Ovary (tissue), 9 donors: ENCODE measurements around the gene FOXP1. TPM values are rescaled to one million over a fixed set of nuclear protein-coding genes. Genes with fewer than 3 reads are reported as not detected.

ENCODE experiments used
- DNase-seq, 5 donors: peaks; one replicate each; pipeline ENCODE4 v3.0.0-alpha.2; 2019 to 2020
- H3K27ac ChIP-seq, 2 donors: fragments of 200-600 bp; one replicate each; pipeline versions ENCODE4 v1.5.1 to v1.8.0; 2019 to 2022
- H3K27me3 ChIP-seq: fragments of 200-600 bp; one replicate; pipeline ENCODE4 v1.8.0; 2022
- H3K36me3 ChIP-seq: fragments of 200-600 bp; sonication (generic); one replicate; pipeline ENCODE4 v1.5.1; 2019
- H3K4me1 ChIP-seq: one replicate; pipeline ENCODE4 v1.8.1; 2013; ENCODE audit warnings: mild to moderate bottlenecking, moderate library complexity; ENCODE audit not compliant: insufficient read depth
- H3K4me3 ChIP-seq: fragments of 200-600 bp; sonication (generic); one replicate; pipeline ENCODE4 v1.5.1; 2017
- H3K9me3 ChIP-seq, 2 donors: fragments of 200-600 bp in 1 of 2; sonication (generic) in 1 of 2; one replicate each; pipeline versions ENCODE4 v1.5.1 to v1.8.1; 2013 to 2019; ENCODE audit warnings: mild to moderate bottlenecking in 1 of 2, moderate library complexity in 1 of 2
- EP300 ChIP-seq: sonication (generic); formaldehyde crosslinking; IDR thresholded peaks from one replicate; pipeline ENCODE4 v1.6.1; 2017; ENCODE audit warnings: antibody characterized with exemption
- POLR2A ChIP-seq: fragments of 450-650 bp; IDR thresholded peaks from one replicate; pipeline ENCODE4 v1.6.1; 2017; ENCODE audit warnings: antibody characterized with exemption, mild to moderate bottlenecking, moderate library complexity
- WGBS, 3 donors: extraction: QIAGEN DNeasy Blood & Tissue Kit in 1 of 3; methylation state at CpG; one replicate each; pipeline versions ENCODE4 v1.1.5 to v1.1.7; 2013 to 2017; 5-methylcytosine and 5-hydroxymethylcytosine counted together
- intact Hi-C, 4 donors: fragments of 100-400 bp; cut with DNase I; formaldehyde crosslinking; loops; one replicate each; pipeline versions ENCODE4 v1.11.0 to v1.15.1; 2022 to 2023
- polyA plus RNA-seq, 2 donors: library from polyadenylated mRNA; stranded (reverse); fragments of 200-250 nt in 1 of 2; fragments of 350-450 nt in 1 of 2; fragmentation: Illumina TruSeq in 1 of 2; extraction: RNeasy Lipid Tissue Mini Kit (QIAGEN cat#74804) in 1 of 2; gene quantifications; one replicate each; pipeline ENCODE4 v1.2.3, GENCODE V29; 2013 to 2014
- total RNA-seq, 7 donors: library from RNA; depleted of rRNA in 2 of 7; stranded (reverse); fragments of >200 nt in 2 of 7; fragmentation: NEBNext Ultra II Directional in 3 of 7; extraction: Animal tissue kit (Norgen Biotek cat#: 25700) in 3 of 7; gene quantifications; one replicate each; pipeline versions ENCODE4 v1.1.0 to v1.2.4, GENCODE V29; 2016 to 2023
- TF ChIP-seq, protein P1 (sequence below), 3 donors: fragments of 450-650 bp in 2 of 3; fragments of 200-600 bp in 1 of 3; IDR thresholded peaks; one replicate each; pipeline versions ENCODE4 v1.5.1 to v1.8.0; 2016 to 2022; ENCODE audit warnings: antibody characterized with exemption in 3 of 3, mild to moderate bottlenecking in 1 of 3
- donor health status: DM: no; HTN: no; CAD: no; lungs with moderate emphysema.
- donor health status: DM: no; HTN: no; CAD: no.
- donor health status: Bipolar disorder and iron deficiency.
- donor health status: DM: yes; HTN: yes; CAD: no.
- donor health status: DM: no; HTN: no; CAD: no.
- donor health status: DM: yes; HTN: yes; CAD: no.

Gene FOXP1
- total and polyA plus RNA-seq, 9 donors, result 31.7 to 126 (median 114) TPM

GRCh38 chr3:71421475-71421819, 162.1 kb downstream of the FOXP1 start:
- TF ChIP-seq POLR2A (no peak), EP300 (no peak)
- TF ChIP-seq, protein P1, sequence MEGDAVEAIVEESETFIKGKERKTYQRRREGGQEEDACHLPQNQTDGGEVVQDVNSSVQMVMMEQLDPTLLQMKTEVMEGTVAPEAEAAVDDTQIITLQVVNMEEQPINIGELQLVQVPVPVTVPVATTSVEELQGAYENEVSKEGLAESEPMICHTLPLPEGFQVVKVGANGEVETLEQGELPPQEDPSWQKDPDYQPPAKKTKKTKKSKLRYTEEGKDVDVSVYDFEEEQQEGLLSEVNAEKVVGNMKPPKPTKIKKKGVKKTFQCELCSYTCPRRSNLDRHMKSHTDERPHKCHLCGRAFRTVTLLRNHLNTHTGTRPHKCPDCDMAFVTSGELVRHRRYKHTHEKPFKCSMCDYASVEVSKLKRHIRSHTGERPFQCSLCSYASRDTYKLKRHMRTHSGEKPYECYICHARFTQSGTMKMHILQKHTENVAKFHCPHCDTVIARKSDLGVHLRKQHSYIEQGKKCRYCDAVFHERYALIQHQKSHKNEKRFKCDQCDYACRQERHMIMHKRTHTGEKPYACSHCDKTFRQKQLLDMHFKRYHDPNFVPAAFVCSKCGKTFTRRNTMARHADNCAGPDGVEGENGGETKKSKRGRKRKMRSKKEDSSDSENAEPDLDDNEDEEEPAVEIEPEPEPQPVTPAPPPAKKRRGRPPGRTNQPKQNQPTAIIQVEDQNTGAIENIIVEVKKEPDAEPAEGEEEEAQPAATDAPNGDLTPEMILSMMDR (IDR thresholded peaks at IDR 0.05), result no peak
- no peak overlapping the region for H3K4me3 ChIP-seq
- 97 to 98% (median 97%) methylated on average over 4 of the region's 4 CpGs for WGBS, 3 donors
- H3K9me3 ChIP-seq, result no peaks in the 10 kb centered on the region
- no peaks in the 10 kb centered on the region for H3K27me3 ChIP-seq
- H3K27ac ChIP-seq, result no peak overlapping the region
- no peak for DNase-seq
- H3K36me3 ChIP-seq, result no peaks in the 10 kb centered on the region
- intact Hi-C loops, result no loop called here
- no peaks in the 10 kb centered on the region for H3K4me1 ChIP-seq

GRCh38 chr3:71419369-71419768, 164.2 kb downstream of the FOXP1 start:
- H3K4me1 ChIP-seq, result no peaks in the 10 kb centered on the region
- H3K4me3 ChIP-seq, result no peak overlapping the region
- TF ChIP-seq, protein P1 (IDR thresholded peaks at IDR 0.05), result no peak
- no peak for TF ChIP-seq POLR2A
- no peak for TF ChIP-seq EP300
- H3K27me3 ChIP-seq, result no peaks in the 10 kb centered on the region
- no peak overlapping the region for H3K27ac ChIP-seq
- intact Hi-C loops, result no loop called here
- H3K9me3 ChIP-seq, result no peaks in the 10 kb centered on the region
- H3K36me3 ChIP-seq, result no peaks in the 10 kb centered on the region
- 94 to 95% (median 94%) methylated on average over 2 of the region's 2 CpGs for WGBS, 3 donors
- no peak for DNase-seq

- 34 to 64% (median 53%) methylated on average over 6 of the region's 6 CpGs for WGBS, 3 donors
- TF ChIP-seq, protein P1 (IDR thresholded peaks at IDR 0.05), result no peak
- no peak for TF ChIP-seq POLR2A
- no peak for TF ChIP-seq EP300
- no peak overlapping the region for H3K4me3 ChIP-seq
- intact Hi-C loops, result no loop called here
- no peaks in the 10 kb centered on the region for H3K36me3 ChIP-seq
- no peaks in the 10 kb centered on the region for H3K4me1 ChIP-seq
- no peak for DNase-seq
- H3K27ac ChIP-seq, result no peak overlapping the region
- H3K9me3 ChIP-seq, result no peaks in the 10 kb centered on the region
- no peaks in the 10 kb centered on the region for H3K27me3 ChIP-seq
Observed at GRCh38 chr3:71417791-71418190, 165.7 kb downstream of the FOXP1 start.

GRCh38 chr3:71416876-71417275, 166.7 kb downstream of the FOXP1 start:
- no peak overlapping the region for H3K27ac ChIP-seq
- intact Hi-C loops, result no loop called here
- TF ChIP-seq, protein P1 (IDR thresholded peaks at IDR 0.05), result no peak
- TF ChIP-seq EP300 (no peak), POLR2A (no peak)
- H3K9me3 ChIP-seq, result no peaks in the 10 kb centered on the region
- WGBS, 3 donors, result 70 to 88% (median 77%) methylated on average over 8 of the region's 8 CpGs
- no peak for DNase-seq
- H3K27me3 ChIP-seq, result no peaks in the 10 kb centered on the region
- no peaks in the 10 kb centered on the region for H3K36me3 ChIP-seq
- H3K4me3 ChIP-seq, result no peak overlapping the region
- H3K4me1 ChIP-seq, result no peaks in the 10 kb centered on the region
